Gastroesophageal sphincter (tissue), 4 donors: ENCODE measurements around the gene MTCL1. TPM values are rescaled to one million over a fixed set of nuclear protein-coding genes. Genes with fewer than 3 reads are reported as not detected.

Experiments
- ATAC-seq: fragments of 150-250 bp; one replicate; pipeline ENCODE4 v1.9.1; 2016; ENCODE audit warnings: mild to moderate bottlenecking, moderate library complexity
- H3K27ac ChIP-seq, 4 donors: fragments of 200-600 bp; sonication (generic) in 3 of 4; 1 replicate in 3 of 4; 2 replicates in 1 of 4; pipeline ENCODE4 v1.5.1; 2016 to 2019
- H3K27me3 ChIP-seq: fragments of 200-600 bp; sonication (generic); one replicate; pipeline ENCODE4 v1.5.1; 2019
- H3K36me3 ChIP-seq, 2 donors: fragments of 200-600 bp; sonication (generic); one replicate each; pipeline ENCODE4 v1.5.1; 2019; ENCODE audit warnings: control low read depth in 1 of 2
- H3K4me1 ChIP-seq, 3 donors: fragments of 200-600 bp; sonication (generic); 1 replicate in 2 of 3; 2 replicates in 1 of 3; pipeline ENCODE4 v1.5.1; 2016 to 2019; ENCODE audit warnings: control low read depth in 2 of 3
- H3K4me3 ChIP-seq, 2 donors: fragments of 200-600 bp; sonication (generic); one replicate each; pipeline ENCODE4 v1.5.1; 2019; ENCODE audit warnings: mild to moderate bottlenecking in 1 of 2, moderate library complexity in 1 of 2
- H3K9me3 ChIP-seq, 3 donors: fragments of 200-600 bp; sonication (generic); one replicate each; pipeline ENCODE4 v1.5.1; 2017 to 2019; ENCODE audit warnings: control low read depth in 2 of 3
- EP300 ChIP-seq: sonication (generic); formaldehyde crosslinking; IDR thresholded peaks from one replicate; pipeline ENCODE4 v1.6.1; 2017; ENCODE audit warnings: antibody characterized with exemption, mild to moderate bottlenecking
- POLR2A ChIP-seq, 2 donors: fragments of 450-650 bp; IDR thresholded peaks; one replicate each; pipeline ENCODE4 v1.6.1; 2017; ENCODE audit warnings: antibody characterized with exemption in 2 of 2, mild to moderate bottlenecking in 2 of 2, moderate library complexity in 1 of 2
- POLR2AphosphoS5 ChIP-seq: sonication (generic); formaldehyde crosslinking; IDR thresholded peaks from one replicate; pipeline ENCODE4 v1.6.1; 2017; ENCODE audit warnings: antibody characterized with exemption
- WGBS, 2 donors: methylation state at CpG; one replicate each; pipeline ENCODE4 v1.1.5; 2018; ENCODE audit warnings: low coverage in 1 of 2; 5-methylcytosine and 5-hydroxymethylcytosine counted together
- total RNA-seq, 4 donors: library from RNA; depleted of rRNA; stranded (reverse); fragments of >200 nt; gene quantifications; one replicate each; pipeline ENCODE4 v1.1.0, GENCODE V29; 2016
- TF ChIP-seq, protein P1 (sequence below), 4 experiments: fragments of 200-600 bp in 2 of 4; fragments of 450-650 bp in 2 of 4; sonication (generic) in 1 of 4; IDR thresholded peaks; one replicate each; pipeline ENCODE4 v1.5.1; 2017 to 2019; ENCODE audit warnings: antibody characterized with exemption in 4 of 4, mild to moderate bottlenecking in 2 of 4, moderate library complexity in 2 of 4

Gene MTCL1
- total RNA-seq, result 10 to 100 TPM; 35.0 to 68.0 (median 51.4) TPM

DNA sequence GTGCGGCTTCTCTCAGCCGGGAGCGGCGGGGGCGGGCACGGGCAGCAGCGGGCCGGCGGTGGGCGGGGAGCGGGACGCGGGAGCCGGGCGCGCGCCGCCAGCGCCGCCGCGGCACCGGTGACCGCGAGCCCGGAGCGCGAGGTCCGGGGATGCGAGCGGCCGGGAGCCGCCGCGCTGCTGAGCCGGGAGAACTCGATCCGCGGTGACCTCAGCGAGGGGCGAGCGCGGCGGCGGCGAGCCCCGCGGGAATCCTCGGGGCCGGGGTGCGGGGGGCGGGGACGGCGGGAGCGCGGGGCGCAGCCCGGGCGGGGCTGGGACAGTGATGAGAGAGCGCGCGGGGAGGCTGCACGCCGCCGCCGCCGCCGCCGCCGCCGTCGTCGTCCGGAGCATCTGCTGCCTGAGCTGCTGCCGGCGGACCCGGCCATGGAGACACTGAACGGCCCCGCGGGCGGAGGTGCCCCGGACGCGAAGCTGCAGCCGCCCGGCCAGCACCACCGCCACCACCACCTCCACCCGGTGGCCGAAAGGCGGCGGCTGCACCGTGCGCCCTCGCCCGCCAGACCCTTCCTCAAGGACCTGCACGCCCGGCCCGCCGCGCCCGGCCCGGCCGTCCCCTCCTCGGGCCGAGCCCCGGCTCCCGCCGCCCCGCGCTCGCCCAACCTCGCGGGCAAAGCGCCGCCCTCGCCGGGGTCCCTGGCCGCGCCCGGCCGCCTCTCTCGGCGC lies at the start of gene MTCL1:
MTCL1 (plus strand) TSS at position 319 of the 723 bp plus-strand sequence; CDS start at position 424, 105 bp downstream.
- Histone ChIP-seq H3K36me3 (no peaks in the 10 kb centered on the region), H3K27me3 (no peaks in the 10 kb centered on the region), H3K9me3 (no peaks in the 10 kb centered on the region), H3K4me1 (peaks cover 0 to 60% (median 2%) of the 10 kb centered on the region in 3 donors), H3K4me3 (peak within 1 kb of the TSS; percentile 43 to 84), H3K27ac (peak within 1 kb of the TSS; percentile 80 to 95 (median 91))
- peak; percentile 47 for ATAC-seq
- no CpG with 5 or more reads among the region's 123 CpGs for WGBS, 2 donors
- TF ChIP-seq, protein P1, sequence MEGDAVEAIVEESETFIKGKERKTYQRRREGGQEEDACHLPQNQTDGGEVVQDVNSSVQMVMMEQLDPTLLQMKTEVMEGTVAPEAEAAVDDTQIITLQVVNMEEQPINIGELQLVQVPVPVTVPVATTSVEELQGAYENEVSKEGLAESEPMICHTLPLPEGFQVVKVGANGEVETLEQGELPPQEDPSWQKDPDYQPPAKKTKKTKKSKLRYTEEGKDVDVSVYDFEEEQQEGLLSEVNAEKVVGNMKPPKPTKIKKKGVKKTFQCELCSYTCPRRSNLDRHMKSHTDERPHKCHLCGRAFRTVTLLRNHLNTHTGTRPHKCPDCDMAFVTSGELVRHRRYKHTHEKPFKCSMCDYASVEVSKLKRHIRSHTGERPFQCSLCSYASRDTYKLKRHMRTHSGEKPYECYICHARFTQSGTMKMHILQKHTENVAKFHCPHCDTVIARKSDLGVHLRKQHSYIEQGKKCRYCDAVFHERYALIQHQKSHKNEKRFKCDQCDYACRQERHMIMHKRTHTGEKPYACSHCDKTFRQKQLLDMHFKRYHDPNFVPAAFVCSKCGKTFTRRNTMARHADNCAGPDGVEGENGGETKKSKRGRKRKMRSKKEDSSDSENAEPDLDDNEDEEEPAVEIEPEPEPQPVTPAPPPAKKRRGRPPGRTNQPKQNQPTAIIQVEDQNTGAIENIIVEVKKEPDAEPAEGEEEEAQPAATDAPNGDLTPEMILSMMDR (IDR thresholded peaks at IDR 0.05), result peak in 1 of 4 experiments; percentile 19
- TF ChIP-seq POLR2AphosphoS5 (peak; percentile 12), POLR2A (IDR thresholded peaks at IDR 0.05) (peak; percentile 51 to 54), EP300 (no peak)

- Histone ChIP-seq H3K4me3 (no peak overlapping the region), H3K27me3 (no peaks in the 10 kb centered on the region), H3K27ac (no peak overlapping the region), H3K9me3 (no peaks in the 10 kb centered on the region), H3K4me1 (no peaks in the 10 kb centered on the region), H3K36me3 (no peaks in the 10 kb centered on the region)
- TF ChIP-seq EP300 (no peak), POLR2A (IDR thresholded peaks at IDR 0.05) (no peak), POLR2AphosphoS5 (no peak)
- TF ChIP-seq, protein P1 (IDR thresholded peaks at IDR 0.05), result no peak
- 79 to 84% methylated on average over 4 to 6 of the region's 6 CpGs for WGBS, 2 donors
- ATAC-seq, result no peak
These were observed 49.1 kb upstream of the MTCL1 start for GRCh38 chr18:8656232-8656631.

DNA sequence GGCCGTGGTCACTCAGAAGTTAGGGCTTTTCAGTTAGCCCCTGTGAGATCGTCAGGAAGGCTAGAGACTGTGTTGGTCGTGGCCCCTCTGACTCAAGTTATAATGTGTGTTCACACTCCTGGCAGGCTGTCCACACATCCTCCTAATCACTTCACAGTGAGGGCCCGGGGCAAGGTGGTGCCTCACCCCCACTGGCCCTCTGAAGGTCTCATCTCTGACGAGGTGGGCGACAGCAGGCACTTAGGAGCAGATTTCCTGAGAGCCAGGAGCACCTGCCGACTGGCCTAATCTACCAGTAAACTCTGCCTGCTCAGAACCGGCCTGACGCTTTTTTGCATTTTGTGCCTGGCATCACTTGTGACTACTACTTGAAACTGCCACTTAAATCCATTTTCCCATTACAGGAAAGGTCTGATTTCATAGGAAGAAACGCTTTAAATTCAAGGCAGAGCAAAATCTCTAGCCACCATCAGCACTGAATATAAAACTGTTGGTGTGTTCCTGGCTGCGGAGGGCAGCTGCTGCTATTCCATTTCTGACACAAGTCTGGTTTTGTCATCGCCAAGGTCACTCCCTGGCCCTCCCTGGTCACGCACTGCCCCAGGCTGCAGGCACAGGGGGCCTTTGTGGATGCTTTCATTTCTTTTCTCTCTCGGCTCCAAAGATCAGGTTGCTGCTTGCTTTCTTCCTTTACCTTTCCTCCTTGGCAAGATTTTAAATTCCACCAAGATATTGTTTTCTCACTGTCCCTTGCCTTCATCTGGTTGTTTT lies 48.1 kb upstream of the MTCL1 start:
- Histone ChIP-seq H3K4me1 (peaks cover 0 to 4% (median 0%) of the 10 kb centered on the region in 3 donors), H3K9me3 (no peaks in the 10 kb centered on the region), H3K36me3 (no peaks in the 10 kb centered on the region), H3K4me3 (no peak overlapping the region), H3K27me3 (no peaks in the 10 kb centered on the region), H3K27ac (no peak overlapping the region)
- WGBS, 2 donors, result 78 to 87% methylated on average over 6 to 8 of the region's 14 CpGs
- no peak for ATAC-seq
- TF ChIP-seq POLR2AphosphoS5, result no peak
- no peak for TF ChIP-seq POLR2A (IDR thresholded peaks at IDR 0.05)
- no peak for TF ChIP-seq EP300
- TF ChIP-seq, protein P1 (IDR thresholded peaks at IDR 0.05), result no peak

- H3K27me3 ChIP-seq, result peaks cover 2% of the 10 kb centered on the region
- ATAC-seq, result no peak
- WGBS, 2 donors, result 51 to 53% methylated on average over 3 to 8 of the region's 14 CpGs
- H3K4me1 ChIP-seq, result peaks cover 0 to 4% (median 0%) of the 10 kb centered on the region in 3 donors
- TF ChIP-seq, protein P1 (IDR thresholded peaks at IDR 0.05), result no peak
- TF ChIP-seq POLR2AphosphoS5, result no peak
- TF ChIP-seq EP300, result no peak
- TF ChIP-seq POLR2A (IDR thresholded peaks at IDR 0.05), result no peak
- H3K36me3 ChIP-seq, result no peaks in the 10 kb centered on the region
- H3K27ac ChIP-seq, result no peak overlapping the region
- H3K9me3 ChIP-seq, result no peaks in the 10 kb centered on the region
- no peak overlapping the region for H3K4me3 ChIP-seq
These were observed 47.4 kb upstream of the MTCL1 start for GRCh38 chr18:8657873-8658470.
